HUDEP-2 (cell line): ENCODE results near the gene NELFCD.
A peak's percentile ranks its signal among the peaks of the same experiment; 100 is the strongest.

Experiments
- DNase-seq, 76 experiments: peaks; one replicate each; lab custom pipeline; 2025; ENCODE audit not compliant: unreplicated experiment in 76 of 76; lab: John Stamatoyannopoulos, UW

The NELFCD gene

DNA sequence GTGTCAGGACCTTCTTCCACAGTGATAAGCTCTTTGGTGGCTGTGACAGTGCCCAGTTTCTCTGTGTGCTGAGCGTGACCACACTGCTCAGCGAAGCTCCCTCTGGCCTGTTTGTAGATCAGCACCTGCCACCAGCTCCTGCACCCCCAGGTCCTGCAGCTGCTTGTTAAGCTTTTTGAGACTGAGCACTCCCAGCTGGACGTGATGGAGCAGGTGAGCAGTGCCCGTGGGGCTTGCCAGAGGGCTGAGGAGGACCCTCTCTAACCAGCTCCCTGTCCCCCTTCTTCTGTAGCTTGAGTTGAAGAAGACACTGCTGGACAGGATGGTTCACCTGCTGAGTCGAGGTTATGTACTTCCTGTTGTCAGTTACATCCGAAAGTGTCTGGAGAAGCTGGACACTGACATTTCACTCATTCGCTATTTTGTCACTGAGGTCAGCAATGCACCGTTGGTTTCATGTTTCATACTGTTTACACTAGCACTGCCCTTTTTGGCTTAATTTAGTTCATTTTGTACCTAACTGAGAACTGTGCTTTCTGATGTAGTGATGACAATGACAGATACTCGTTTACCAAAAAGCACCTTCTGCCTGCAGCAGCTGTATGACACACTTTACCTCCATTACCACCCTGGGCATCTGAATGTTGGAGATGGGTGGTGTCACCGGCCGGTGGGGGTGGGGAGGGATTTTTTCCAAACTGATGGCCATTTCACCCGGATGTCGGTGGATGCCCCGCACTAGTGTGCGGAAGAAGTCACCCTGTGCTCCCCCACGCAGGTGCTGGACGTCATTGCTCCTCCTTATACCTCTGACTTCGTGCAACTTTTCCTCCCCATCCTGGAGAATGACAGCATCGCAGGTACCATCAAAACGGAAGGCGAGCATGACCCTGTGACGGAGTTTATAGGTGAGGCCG lies 12.5 kb downstream of the NELFCD start:
- no peak for DNase-seq

DNA sequence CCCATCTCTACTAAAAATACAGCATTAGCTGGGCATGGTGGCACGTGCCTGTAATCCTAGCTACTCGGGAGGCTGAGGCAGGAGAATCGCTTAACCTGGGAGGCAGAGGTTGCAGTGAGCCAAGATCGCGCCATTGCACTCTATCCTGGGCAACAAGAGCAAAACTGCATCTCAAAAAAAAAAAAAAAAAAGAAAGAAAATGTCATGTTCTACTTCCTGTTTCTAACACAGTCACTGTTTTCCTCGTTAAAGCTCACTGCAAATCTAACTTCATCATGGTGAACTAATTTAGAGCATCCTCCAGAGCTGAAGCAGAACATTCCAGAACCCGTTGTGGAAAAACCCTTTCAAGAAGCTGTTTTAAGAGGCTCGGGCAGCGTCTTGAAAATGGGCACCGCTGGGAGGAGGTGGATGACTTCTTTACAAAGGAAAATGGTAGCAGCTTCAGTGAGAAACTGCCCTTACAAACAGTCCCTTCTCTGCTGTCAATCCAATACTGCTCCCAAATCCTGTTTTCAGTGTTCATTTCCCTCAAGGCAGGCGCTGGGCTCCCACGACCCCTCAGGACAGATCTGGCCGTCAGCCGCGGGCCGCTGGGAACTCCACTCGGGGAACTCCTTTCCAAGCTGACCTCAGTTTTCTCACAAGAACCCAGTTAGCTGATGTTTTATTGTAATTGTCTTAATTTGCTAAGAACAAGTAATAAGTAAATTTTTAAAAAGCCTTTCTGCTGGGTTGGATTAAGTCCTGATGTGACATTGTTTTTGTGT lies 13.5 kb downstream of the NELFCD start:
- DNase-seq = no peak

- DNase-seq = no peak
Measured at GRCh38 chr20:58995461-58996225, 14.6 kb downstream of the NELFCD start.

- no peak for DNase-seq
Measured at GRCh38 chr20:58996226-58996611, 15.2 kb downstream of the NELFCD start.

DNA sequence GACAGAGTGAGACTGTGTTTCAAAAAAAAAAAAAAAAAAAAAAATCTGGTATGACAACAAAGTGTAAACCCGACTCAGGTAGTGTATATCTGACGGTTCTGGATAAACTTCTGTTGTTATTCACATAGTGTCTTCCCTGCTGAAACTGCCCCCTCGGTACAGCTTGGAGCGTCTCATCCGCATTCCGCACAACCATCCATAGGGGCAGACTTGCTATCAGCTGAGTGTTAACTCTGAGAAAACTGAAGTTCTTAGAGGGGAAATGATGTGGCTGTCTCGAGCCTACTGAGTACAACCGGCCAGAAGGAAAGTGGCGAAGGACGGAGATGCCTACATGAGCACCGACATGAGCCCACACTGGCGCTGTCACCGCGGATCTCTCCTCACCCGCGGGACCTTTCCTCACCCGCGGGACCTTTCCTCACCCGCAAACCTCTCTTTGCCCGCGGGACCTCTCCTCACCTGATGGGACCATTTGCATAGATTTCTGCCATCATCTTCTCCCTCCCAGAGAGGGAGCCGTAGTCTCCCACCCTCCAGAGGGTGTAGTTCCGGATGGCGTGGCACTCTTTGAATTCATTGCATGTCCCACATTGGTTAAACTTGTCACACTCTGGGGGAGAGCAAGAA lies 16.2 kb downstream of the NELFCD start:
- DNase-seq = no peak

GRCh38 chr20:58998656-58999055 lies 17.6 kb downstream of the NELFCD start:
- DNase-seq = no peak

- no peak for DNase-seq
Measured at GRCh38 chr20:59000326-59000725, 19.3 kb downstream of the NELFCD start.

- no peak for DNase-seq
Measured at GRCh38 chr20:59001068-59001448, 20.0 kb downstream of the NELFCD start.

DNA sequence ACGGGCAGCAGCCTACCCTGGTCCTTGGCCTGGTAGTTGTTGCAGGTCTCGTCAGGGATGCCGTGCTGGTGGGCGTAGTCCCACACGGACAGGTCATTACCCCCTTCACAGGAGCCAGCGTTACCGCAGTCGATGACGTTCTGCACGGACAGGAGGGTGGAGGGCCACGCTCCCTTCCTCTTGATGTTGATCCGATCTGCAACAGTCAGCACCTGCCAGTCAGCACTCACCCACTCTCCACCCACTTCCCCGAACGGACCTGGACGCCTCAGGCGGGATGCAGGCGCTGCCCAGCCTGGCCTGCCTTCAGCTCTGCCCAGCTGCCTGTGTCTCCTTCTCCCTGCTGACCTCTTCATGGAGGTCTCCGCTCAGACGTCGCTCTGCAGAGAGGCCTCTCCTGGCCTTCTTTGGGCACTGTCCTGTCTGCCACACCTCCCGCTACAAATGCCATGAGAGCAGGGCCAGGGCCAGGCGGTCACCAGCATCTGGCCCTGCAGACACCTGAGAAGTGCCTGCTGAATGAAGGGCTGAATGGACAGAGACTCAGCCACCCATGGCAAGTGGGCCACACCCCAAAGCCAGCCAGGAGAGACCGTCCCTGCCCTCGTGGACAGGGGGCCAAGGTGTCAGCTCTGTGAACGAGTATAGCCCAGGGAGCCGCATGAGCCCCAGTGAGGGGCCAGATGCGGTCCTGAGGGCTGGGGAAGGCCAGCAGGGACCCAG lies 20.6 kb downstream of the NELFCD start:
- DNase-seq = no peak

- DNase-seq = no peak
Measured at GRCh38 chr20:59002388-59002787, 21.3 kb downstream of the NELFCD start.

DNA sequence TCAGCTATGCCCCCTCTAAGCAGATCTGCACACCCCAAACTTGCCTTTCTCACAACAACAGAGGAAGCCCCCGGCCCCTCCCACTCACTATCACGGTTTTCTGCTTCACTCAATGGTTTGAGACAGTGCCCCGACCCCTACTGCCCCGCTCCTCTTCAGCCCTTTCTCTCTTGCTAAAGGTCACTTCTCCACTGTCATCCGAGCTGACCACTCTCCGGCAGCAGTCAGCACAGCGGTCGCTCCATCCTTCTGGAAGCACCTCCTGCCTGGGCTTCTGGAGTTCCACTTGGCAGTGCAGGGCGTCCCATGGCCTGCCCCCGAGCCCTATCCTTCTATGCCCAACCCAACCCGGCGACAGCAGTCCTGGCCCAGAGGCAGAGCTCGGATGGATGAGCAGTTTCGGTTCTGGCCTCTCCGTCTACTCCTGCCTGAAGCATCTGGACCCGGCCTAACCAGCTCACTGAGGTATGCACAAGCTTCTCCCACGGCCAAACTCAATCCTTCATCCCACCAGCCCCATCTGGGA lies 21.9 kb downstream of the NELFCD start:
- DNase-seq = no peak

GRCh38 chr20:59003836-59004492 lies 22.9 kb downstream of the NELFCD start:
- no peak for DNase-seq

DNA sequence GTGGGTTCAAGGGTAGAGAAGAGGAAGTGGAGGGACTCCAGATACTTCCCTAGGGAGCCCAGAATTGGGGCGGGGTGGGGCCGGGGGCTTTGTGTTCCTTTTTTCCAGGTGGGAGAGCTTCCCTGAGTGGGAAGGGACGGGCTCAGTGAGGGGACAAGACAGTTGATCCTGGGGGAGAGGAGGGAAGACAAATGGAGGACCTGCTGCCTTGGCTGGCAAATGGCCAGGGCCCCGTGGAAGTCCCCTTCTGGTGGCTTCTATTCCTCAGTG lies 23.4 kb downstream of the NELFCD start:
- no peak for DNase-seq

- peak in 7 of 76 experiments; percentile 5 to 32 (median 14) for DNase-seq
Measured at GRCh38 chr20:59004763-59005522, 23.9 kb downstream of the NELFCD start.

DNA sequence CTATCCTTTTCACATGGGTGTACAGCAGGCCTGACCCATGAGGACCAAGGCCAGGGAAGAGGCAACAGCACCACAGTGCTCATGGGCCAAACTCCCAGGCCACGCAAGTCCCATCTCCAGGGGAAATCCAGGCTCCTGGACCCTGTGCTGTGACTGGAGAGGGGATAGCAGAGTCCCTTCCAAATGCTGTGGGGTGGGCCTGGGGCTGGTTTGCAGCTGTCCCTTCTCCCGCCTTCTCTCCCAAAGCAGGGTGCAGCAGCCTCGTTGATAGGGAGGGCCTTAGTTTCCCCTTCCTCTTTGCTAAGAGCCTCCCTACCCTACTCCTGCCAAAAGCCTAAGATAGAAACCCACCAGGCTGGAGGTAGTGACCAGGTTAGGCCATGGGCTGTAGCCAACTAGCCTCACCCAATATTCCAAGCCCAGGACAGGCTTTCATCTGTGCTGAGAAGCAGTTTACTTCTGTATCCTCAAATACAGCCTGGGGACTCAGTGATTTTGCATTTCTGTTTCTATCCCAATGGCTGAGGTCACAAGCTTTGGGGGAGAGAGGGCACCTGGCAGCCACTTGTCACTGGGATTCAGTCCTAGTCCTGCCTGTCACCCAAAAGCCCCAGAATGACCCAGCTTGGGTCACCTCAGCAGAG lies 24.6 kb downstream of the NELFCD start:
- no peak for DNase-seq

DNA sequence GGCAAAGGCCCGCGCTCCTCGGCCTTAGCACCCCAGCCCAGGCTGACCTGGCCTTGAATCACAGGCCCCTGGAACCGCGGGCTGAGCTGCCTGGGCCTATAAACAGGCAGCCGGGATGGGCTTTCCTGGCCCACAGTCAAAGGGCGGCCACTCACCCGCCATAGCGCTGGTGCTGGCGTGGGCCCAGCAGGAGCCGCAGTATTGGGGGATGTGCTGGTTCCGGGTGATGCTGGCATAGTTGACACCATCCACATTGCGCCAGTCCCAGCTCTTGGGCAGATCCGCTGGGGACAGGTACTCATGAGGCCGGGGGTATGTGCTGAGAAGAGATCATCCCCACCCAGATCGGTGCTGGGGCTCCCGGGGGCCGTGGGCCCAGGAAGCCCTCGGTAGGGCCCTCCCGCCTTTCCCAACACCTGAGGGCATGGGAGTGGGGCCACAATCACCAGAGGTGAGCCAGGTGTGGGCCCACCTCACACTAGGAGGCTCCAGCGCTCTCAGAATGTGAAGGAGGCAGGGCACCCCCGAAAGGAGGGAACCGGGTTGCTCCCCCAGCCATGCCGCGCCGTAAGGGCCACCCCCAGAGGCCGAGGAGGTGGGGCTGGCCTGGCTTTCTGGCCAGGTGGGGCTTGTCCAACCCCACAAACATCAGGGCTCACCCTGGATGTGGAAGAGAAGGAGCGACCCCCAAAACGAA lies 25.3 kb downstream of the NELFCD start:
- DNase-seq = peak in 2 of 76 experiments; percentile 3 to 5

GRCh38 chr20:59006864-59007664 lies 26.0 kb downstream of the NELFCD start, which contains the start of gene CTSZ:
CTSZ (minus strand) TSS chr20:59007254; CDS start chr20:59007128, 126 bp downstream.
- DNase-seq = peak in 43 of 76 experiments; percentile 5 to 66 (median 34)
